ENCODE results near the gene CCNT1.
A peak's percentile ranks its signal among the peaks of the same experiment; 100 is the strongest.
"Not testable (repeated sequence)": the region's sequence is repeated elsewhere in the genome, so short reads cannot be mapped to it uniquely, and the experiment has no call there.

The CCNT1 gene

GRCh38 chr12:48716493-48717251, at the start of gene CCNT1:
TSS of gene CCNT1 (minus strand) at chr12:48716707. CDS start at chr12:48716675, 32 bp downstream.
- Mint-ChIP-seq H3K36me3 (peaks cover 16% of the 10 kb centered on the region), H3K9me3 (ENCODE audit: low read depth) (peaks cover 8% of the 10 kb centered on the region), H3K4me1 (ENCODE audit: low read depth) (peaks cover 45% of the 10 kb centered on the region), H3K27ac (peak within 1 kb of the TSS; percentile 98), H3K4me3 (peak within 1 kb of the TSS; percentile 98), H3K27me3 (no peaks in the 10 kb centered on the region)

GRCh38 chr12:48765753-48766162, 49.3 kb upstream of the CCNT1 start:
- H3K4me3 Mint-ChIP-seq, result no peak overlapping the region

GRCh38 chr12:48764521-48764920, 48.0 kb upstream of the CCNT1 start:
- Mint-ChIP-seq H3K27me3 (peaks cover 3% of the 10 kb centered on the region), H3K9me3 (ENCODE audit: low read depth) (no peaks in the 10 kb centered on the region), H3K4me3 (no peak overlapping the region), H3K4me1 (ENCODE audit: low read depth) (peaks cover 6% of the 10 kb centered on the region), H3K36me3 (no peaks in the 10 kb centered on the region), H3K27ac (no peak overlapping the region)

More at GRCh38 chr12:48765753-48766162, 49.3 kb upstream of the CCNT1 start:
- H3K9me3 Mint-ChIP-seq (ENCODE audit: low read depth), result no peaks in the 10 kb centered on the region
- H3K27me3 Mint-ChIP-seq, result peaks cover 3% of the 10 kb centered on the region
- H3K36me3 Mint-ChIP-seq, result no peaks in the 10 kb centered on the region
- no peak overlapping the region for H3K27ac Mint-ChIP-seq
- H3K4me1 Mint-ChIP-seq (ENCODE audit: low read depth), result peaks cover 6% of the 10 kb centered on the region

GRCh38 chr12:48758737-48759136, 42.2 kb upstream of the CCNT1 start:
- no peaks in the 10 kb centered on the region for H3K27me3 Mint-ChIP-seq
- H3K4me3 Mint-ChIP-seq, result no peak overlapping the region
- H3K27ac Mint-ChIP-seq, result no peak overlapping the region
- no peaks in the 10 kb centered on the region for H3K4me1 Mint-ChIP-seq (ENCODE audit: low read depth)
- H3K9me3 Mint-ChIP-seq (ENCODE audit: low read depth), result no peaks in the 10 kb centered on the region
- no peaks in the 10 kb centered on the region for H3K36me3 Mint-ChIP-seq

GRCh38 chr12:48758186-48758585, 41.7 kb upstream of the CCNT1 start:
- no peaks in the 10 kb centered on the region for H3K4me1 Mint-ChIP-seq (ENCODE audit: low read depth)
- H3K9me3 Mint-ChIP-seq (ENCODE audit: low read depth), result no peaks in the 10 kb centered on the region
- H3K4me3 Mint-ChIP-seq, result no peak overlapping the region
- no peaks in the 10 kb centered on the region for H3K27me3 Mint-ChIP-seq
- no peaks in the 10 kb centered on the region for H3K36me3 Mint-ChIP-seq
- no peak overlapping the region for H3K27ac Mint-ChIP-seq

- Mint-ChIP-seq H3K36me3 (no peaks in the 10 kb centered on the region), H3K27me3 (no peaks in the 10 kb centered on the region), H3K4me3 (no peak overlapping the region), H3K4me1 (ENCODE audit: low read depth) (peaks cover 11% of the 10 kb centered on the region), H3K9me3 (ENCODE audit: low read depth) (no peaks in the 10 kb centered on the region), H3K27ac (peak overlapping the region; percentile 55)
Observed at GRCh38 chr12:48750769-48751356, 34.4 kb upstream of the CCNT1 start.

GRCh38 chr12:48750215-48750614, 33.7 kb upstream of the CCNT1 start:
- peak overlapping the region; percentile 55 for H3K27ac Mint-ChIP-seq
- H3K4me1 Mint-ChIP-seq (ENCODE audit: low read depth), result peaks cover 11% of the 10 kb centered on the region
- H3K9me3 Mint-ChIP-seq (ENCODE audit: low read depth), result no peaks in the 10 kb centered on the region
- no peaks in the 10 kb centered on the region for H3K36me3 Mint-ChIP-seq
- H3K4me3 Mint-ChIP-seq, result no peak overlapping the region
- no peaks in the 10 kb centered on the region for H3K27me3 Mint-ChIP-seq

- Mint-ChIP-seq H3K4me3 (no peak overlapping the region), H3K4me1 (ENCODE audit: low read depth) (no peaks in the 10 kb centered on the region), H3K9me3 (ENCODE audit: low read depth) (no peaks in the 10 kb centered on the region), H3K27me3 (no peaks in the 10 kb centered on the region), H3K36me3 (no peaks in the 10 kb centered on the region), H3K27ac (no peak overlapping the region)
Observed at GRCh38 chr12:48744251-48745008, 27.9 kb upstream of the CCNT1 start.

GRCh38 chr12:48739618-48740269, 23.2 kb upstream of the CCNT1 start:
- H3K4me1 Mint-ChIP-seq (ENCODE audit: low read depth), result no peaks in the 10 kb centered on the region
- no peak overlapping the region for H3K4me3 Mint-ChIP-seq
- H3K27me3 Mint-ChIP-seq, result no peaks in the 10 kb centered on the region
- H3K36me3 Mint-ChIP-seq, result no peaks in the 10 kb centered on the region
- no peak overlapping the region for H3K27ac Mint-ChIP-seq
- H3K9me3 Mint-ChIP-seq (ENCODE audit: low read depth), result no peaks in the 10 kb centered on the region

GRCh38 chr12:48736456-48736855, 19.9 kb upstream of the CCNT1 start:
- no peaks in the 10 kb centered on the region for H3K27me3 Mint-ChIP-seq
- no peaks in the 10 kb centered on the region for H3K4me1 Mint-ChIP-seq (ENCODE audit: low read depth)
- H3K4me3 Mint-ChIP-seq, result no peak overlapping the region
- H3K27ac Mint-ChIP-seq, result no peak overlapping the region
- no peaks in the 10 kb centered on the region for H3K36me3 Mint-ChIP-seq
- no peaks in the 10 kb centered on the region for H3K9me3 Mint-ChIP-seq (ENCODE audit: low read depth)

- H3K9me3 Mint-ChIP-seq (ENCODE audit: low read depth), result no peaks in the 10 kb centered on the region
- H3K4me1 Mint-ChIP-seq (ENCODE audit: low read depth), result no peaks in the 10 kb centered on the region
- H3K36me3 Mint-ChIP-seq, result no peaks in the 10 kb centered on the region
- no peak overlapping the region for H3K4me3 Mint-ChIP-seq
- H3K27me3 Mint-ChIP-seq, result peaks cover 2% of the 10 kb centered on the region
- H3K27ac Mint-ChIP-seq, result no peak overlapping the region
Observed at GRCh38 chr12:48728807-48729206, 12.3 kb upstream of the CCNT1 start.

- H3K27me3 Mint-ChIP-seq; H3K4me3 Mint-ChIP-seq; H3K9me3 Mint-ChIP-seq (ENCODE audit: low read depth); H3K27ac Mint-ChIP-seq; H3K36me3 Mint-ChIP-seq: not testable (repeated sequence)
- peaks cover 17% of the 10 kb centered on the region for H3K4me1 Mint-ChIP-seq (ENCODE audit: low read depth)
Observed at GRCh38 chr12:48720737-48721136, 4.2 kb upstream of the CCNT1 start.

GRCh38 chr12:48720171-48720570, 3.7 kb upstream of the CCNT1 start:
- H3K9me3 Mint-ChIP-seq (ENCODE audit: low read depth); H3K4me3 Mint-ChIP-seq; H3K27me3 Mint-ChIP-seq; H3K27ac Mint-ChIP-seq: not testable (repeated sequence)
- Mint-ChIP-seq H3K36me3 (peaks cover 10% of the 10 kb centered on the region), H3K4me1 (ENCODE audit: low read depth) (peaks cover 21% of the 10 kb centered on the region)

- Mint-ChIP-seq H3K4me1 (ENCODE audit: low read depth) (peaks cover 32% of the 10 kb centered on the region), H3K36me3 (peaks cover 13% of the 10 kb centered on the region)
- H3K27ac Mint-ChIP-seq; H3K27me3 Mint-ChIP-seq; H3K4me3 Mint-ChIP-seq; H3K9me3 Mint-ChIP-seq (ENCODE audit: low read depth): not testable (repeated sequence)
Observed at GRCh38 chr12:48719002-48719401, 2.5 kb upstream of the CCNT1 start.

- Mint-ChIP-seq H3K4me3 (peak overlapping the region; percentile 98), H3K36me3 (peaks cover 16% of the 10 kb centered on the region), H3K27me3 (no peaks in the 10 kb centered on the region), H3K27ac (peak overlapping the region; percentile 98), H3K4me1 (ENCODE audit: low read depth) (peaks cover 42% of the 10 kb centered on the region), H3K9me3 (ENCODE audit: low read depth) (peaks cover 8% of the 10 kb centered on the region)
Observed at GRCh38 chr12:48717252-48717695, 767 bp upstream of the CCNT1 start.

Measured in activated naive CD8-positive, alpha-beta T cell (primary cell).